K562 (cell line): ENCODE results near the gene SRF. TPM values are rescaled to one million over a fixed set of nuclear protein-coding genes. Genes with fewer than 3 reads are reported as not detected.

Experiments used
- CTBP1 ChIP-seq: fragments of 450-650 bp; IDR thresholded peaks from 2 replicates; pipeline ENCODE4 v1.6.1; 2016; ENCODE audit warnings: borderline replicate concordance
- ETV1 ChIP-seq: fragments of 450-650 bp; conservative IDR thresholded peaks from 2 replicates; pipeline ENCODE4 v1.6.1; 2016; ENCODE audit warnings: missing genetic modification characterization, control low read depth, low read depth, missing compliant biosample characterization
- JUN ChIP-seq, 2 experiments: sonication (generic) in 1 of 2; formaldehyde crosslinking in 1 of 2; IDR thresholded peaks; 2 replicates each; pipeline versions ENCODE4 v1.6.1 to v1.8.0; 2012 to 2022; ENCODE audit warnings: borderline replicate concordance in 2 of 2, mild to moderate bottlenecking in 2 of 2, improper control_type of control experiment in 1 of 2, low read depth in 1 of 2, low read length in 1 of 2, missing genetic modification reagents in 1 of 2
- RBBP5 ChIP-seq: fragments of 200-600 bp; sonication (generic); IDR thresholded peaks from 2 replicates; pipeline ENCODE4 v1.6.1; 2012; ENCODE audit warnings: borderline replicate concordance, mild to moderate bottlenecking, low read length, control low read depth, inconsistent platforms; ENCODE audit not compliant: insufficient read depth, poor library complexity, severe bottlenecking
- RBM15 ChIP-seq: fragments of 200-400 bp; formaldehyde crosslinking; IDR thresholded peaks from 2 replicates; pipeline ENCODE4 v1.6.1; 2018; ENCODE audit warnings: mild to moderate bottlenecking, low read length, moderate library complexity; ENCODE audit not compliant: insufficient read depth
- SAP30 ChIP-seq: fragments of 200-600 bp; sonication (generic); IDR thresholded peaks from 2 replicates; pipeline ENCODE4 v1.6.1; 2012; ENCODE audit warnings: borderline replicate concordance, low read depth, mild to moderate bottlenecking, moderate library complexity, low read length, control low read depth, inconsistent platforms; ENCODE audit not compliant: insufficient read depth, poor library complexity, severe bottlenecking
- SLC30A9 ChIP-seq: fragments of 250-450 bp; sonication (Bioruptor Pico); IDR thresholded peaks from 2 replicates; pipeline ENCODE4 v1.8.0; 2022; ENCODE audit warnings: mild to moderate bottlenecking, moderate library complexity
- SMAD1 ChIP-seq: fragments of 150-350 bp; IDR thresholded peaks from 2 replicates; pipeline ENCODE4 v1.6.1; 2014; ENCODE audit warnings: low read length, low read depth; ENCODE audit not compliant: partially characterized antibody
- polyA plus RNA-seq, 8 experiments: library from polyadenylated mRNA; depleted of rRNA in 4 of 8; stranded (reverse) in 5 of 8; unstranded in 3 of 8; fragments of >200 nt; fragmentation: Nextera tagmentation in 2 of 8; fragmentation: Illumina TruSeq in 1 of 8; extraction: Ambion mirVana in 2 of 8; extraction: Trizol in 1 of 8; gene quantifications; 2 replicates each; pipeline versions ENCODE4 v1.2.1 to v1.2.3, GENCODE V29; 2011 to 2014; ENCODE audit warnings: inconsistent platforms in 1 of 8, missing spikeins in 1 of 8
- total RNA-seq, 7 experiments: library from RNA; depleted of rRNA in 6 of 7; stranded (reverse); fragments of >200 nt in 6 of 7; fragmentation: Illumina TruSeq in 2 of 7; extraction: Trizol in 2 of 7; gene quantifications; 2 replicates each; pipeline versions ENCODE4 v1.2.1 to v1.2.3, GENCODE V29; 2011 to 2021; ENCODE audit warnings: low replicate concordance in 1 of 7
- TF ChIP-seq, protein P1 (sequence below): sonication (generic); formaldehyde crosslinking; IDR thresholded peaks from 2 replicates; pipeline ENCODE4 v1.8.0; 2023; ENCODE audit warnings: mild to moderate bottlenecking, missing genetic modification reagents
- TF ChIP-seq, protein P2 (sequence below): sonication (generic); formaldehyde crosslinking; IDR thresholded peaks from 2 replicates; pipeline ENCODE4 v1.8.1; 2023; ENCODE audit warnings: mild to moderate bottlenecking, missing genetic modification reagents
- TF ChIP-seq, protein P3 (sequence below), 2 experiments: fragments of 450-650 bp; IDR thresholded peaks; 2 replicates each; pipeline ENCODE4 v1.6.1; 2018; ENCODE audit warnings: mild to moderate bottlenecking in 2 of 2, low read depth in 1 of 2; ENCODE audit not compliant: partially characterized antibody in 2 of 2
- TF ChIP-seq, protein P4 (sequence below): IDR thresholded peaks from 2 replicates; pipeline ENCODE4 v1.6.1; 2012; ENCODE audit warnings: low read depth, low read length, improper control_type of control experiment, borderline replicate concordance

The SRF gene
- total and polyA plus RNA-seq, 9 of the 15 experiments (the other 6 are each of a cell fraction or from before 2014, with no cell fraction given), result 2.5 to 37.0 (median 24.6) TPM

DNA sequence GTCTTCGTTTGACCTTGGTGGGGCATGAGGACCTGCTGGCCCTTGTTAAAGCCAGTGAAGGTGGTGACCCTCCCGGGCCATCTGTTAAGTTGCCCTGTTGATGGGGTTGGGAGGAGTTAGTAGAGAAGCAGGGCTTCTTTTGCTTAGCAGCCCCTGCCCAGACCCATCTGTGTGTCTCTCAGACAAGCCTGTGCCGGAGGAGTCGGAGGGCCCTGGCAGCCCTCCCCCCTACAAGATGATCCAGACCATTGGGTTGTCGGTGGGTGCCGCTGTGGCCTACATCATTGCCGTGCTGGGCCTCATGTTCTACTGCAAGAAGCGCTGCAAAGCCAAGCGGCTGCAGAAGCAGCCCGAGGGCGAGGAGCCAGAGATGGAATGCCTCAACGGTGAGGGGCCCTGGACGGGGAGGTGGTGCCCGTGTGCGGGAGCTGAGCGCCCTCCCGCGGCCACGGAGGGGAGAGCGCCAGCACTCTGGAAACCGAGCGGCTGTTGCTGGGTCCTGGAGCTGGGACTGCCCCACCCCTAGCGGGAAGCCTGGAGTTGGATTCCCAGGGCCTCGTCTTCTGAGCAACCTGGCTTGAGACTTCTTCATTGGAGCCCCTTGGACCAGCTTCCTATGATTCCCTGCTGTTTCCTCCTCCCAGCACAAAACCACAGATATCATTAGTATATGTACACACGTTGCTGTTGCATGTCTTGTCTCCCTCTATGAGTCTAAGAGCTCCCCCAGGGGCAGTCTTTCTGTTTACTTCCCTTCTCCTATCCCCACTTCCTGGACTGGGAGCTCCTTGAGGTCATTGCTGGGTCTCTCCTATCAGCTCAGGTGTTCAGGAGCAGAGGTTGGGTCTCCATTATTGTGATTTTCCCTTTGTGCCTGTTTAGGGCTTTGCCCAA is 27.6 kb upstream of the SRF start (continued):
- TF ChIP-seq, protein P1, sequence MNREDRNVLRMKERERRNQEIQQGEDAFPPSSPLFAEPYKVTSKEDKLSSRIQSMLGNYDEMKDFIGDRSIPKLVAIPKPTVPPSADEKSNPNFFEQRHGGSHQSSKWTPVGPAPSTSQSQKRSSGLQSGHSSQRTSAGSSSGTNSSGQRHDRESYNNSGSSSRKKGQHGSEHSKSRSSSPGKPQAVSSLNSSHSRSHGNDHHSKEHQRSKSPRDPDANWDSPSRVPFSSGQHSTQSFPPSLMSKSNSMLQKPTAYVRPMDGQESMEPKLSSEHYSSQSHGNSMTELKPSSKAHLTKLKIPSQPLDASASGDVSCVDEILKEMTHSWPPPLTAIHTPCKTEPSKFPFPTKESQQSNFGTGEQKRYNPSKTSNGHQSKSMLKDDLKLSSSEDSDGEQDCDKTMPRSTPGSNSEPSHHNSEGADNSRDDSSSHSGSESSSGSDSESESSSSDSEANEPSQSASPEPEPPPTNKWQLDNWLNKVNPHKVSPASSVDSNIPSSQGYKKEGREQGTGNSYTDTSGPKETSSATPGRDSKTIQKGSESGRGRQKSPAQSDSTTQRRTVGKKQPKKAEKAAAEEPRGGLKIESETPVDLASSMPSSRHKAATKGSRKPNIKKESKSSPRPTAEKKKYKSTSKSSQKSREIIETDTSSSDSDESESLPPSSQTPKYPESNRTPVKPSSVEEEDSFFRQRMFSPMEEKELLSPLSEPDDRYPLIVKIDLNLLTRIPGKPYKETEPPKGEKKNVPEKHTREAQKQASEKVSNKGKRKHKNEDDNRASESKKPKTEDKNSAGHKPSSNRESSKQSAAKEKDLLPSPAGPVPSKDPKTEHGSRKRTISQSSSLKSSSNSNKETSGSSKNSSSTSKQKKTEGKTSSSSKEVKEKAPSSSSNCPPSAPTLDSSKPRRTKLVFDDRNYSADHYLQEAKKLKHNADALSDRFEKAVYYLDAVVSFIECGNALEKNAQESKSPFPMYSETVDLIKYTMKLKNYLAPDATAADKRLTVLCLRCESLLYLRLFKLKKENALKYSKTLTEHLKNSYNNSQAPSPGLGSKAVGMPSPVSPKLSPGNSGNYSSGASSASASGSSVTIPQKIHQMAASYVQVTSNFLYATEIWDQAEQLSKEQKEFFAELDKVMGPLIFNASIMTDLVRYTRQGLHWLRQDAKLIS (CRISPR knock-in tag), result 0 out of 2 replicates have a peak, but pooled peaks have one; percentile 39
- TF ChIP-seq SLC30A9 (CRISPR knock-in tag) (no peak), SAP30 (no peak), RBM15 (no peak), JUN (IDR thresholded peaks at IDR 0.05; ENCODE audit: borderline replicate concordance, low read depth, low read length) (peak; percentile 48; the same call in 1 of the 2 replicates), JUN (CRISPR knock-in tag; IDR thresholded peaks at IDR 0.05; ENCODE audit: borderline replicate concordance) (no peak), ETV1 (peak; percentile 78), SMAD1 (no peak), RBBP5 (no peak), CTBP1 (peak; percentile 88; the same call in 1 of the 2 replicates)
- TF ChIP-seq, protein P2, sequence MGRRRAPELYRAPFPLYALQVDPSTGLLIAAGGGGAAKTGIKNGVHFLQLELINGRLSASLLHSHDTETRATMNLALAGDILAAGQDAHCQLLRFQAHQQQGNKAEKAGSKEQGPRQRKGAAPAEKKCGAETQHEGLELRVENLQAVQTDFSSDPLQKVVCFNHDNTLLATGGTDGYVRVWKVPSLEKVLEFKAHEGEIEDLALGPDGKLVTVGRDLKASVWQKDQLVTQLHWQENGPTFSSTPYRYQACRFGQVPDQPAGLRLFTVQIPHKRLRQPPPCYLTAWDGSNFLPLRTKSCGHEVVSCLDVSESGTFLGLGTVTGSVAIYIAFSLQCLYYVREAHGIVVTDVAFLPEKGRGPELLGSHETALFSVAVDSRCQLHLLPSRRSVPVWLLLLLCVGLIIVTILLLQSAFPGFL, result 0 out of 2 replicates have a peak, but pooled peaks have one; percentile 78
- TF ChIP-seq, protein P3, sequence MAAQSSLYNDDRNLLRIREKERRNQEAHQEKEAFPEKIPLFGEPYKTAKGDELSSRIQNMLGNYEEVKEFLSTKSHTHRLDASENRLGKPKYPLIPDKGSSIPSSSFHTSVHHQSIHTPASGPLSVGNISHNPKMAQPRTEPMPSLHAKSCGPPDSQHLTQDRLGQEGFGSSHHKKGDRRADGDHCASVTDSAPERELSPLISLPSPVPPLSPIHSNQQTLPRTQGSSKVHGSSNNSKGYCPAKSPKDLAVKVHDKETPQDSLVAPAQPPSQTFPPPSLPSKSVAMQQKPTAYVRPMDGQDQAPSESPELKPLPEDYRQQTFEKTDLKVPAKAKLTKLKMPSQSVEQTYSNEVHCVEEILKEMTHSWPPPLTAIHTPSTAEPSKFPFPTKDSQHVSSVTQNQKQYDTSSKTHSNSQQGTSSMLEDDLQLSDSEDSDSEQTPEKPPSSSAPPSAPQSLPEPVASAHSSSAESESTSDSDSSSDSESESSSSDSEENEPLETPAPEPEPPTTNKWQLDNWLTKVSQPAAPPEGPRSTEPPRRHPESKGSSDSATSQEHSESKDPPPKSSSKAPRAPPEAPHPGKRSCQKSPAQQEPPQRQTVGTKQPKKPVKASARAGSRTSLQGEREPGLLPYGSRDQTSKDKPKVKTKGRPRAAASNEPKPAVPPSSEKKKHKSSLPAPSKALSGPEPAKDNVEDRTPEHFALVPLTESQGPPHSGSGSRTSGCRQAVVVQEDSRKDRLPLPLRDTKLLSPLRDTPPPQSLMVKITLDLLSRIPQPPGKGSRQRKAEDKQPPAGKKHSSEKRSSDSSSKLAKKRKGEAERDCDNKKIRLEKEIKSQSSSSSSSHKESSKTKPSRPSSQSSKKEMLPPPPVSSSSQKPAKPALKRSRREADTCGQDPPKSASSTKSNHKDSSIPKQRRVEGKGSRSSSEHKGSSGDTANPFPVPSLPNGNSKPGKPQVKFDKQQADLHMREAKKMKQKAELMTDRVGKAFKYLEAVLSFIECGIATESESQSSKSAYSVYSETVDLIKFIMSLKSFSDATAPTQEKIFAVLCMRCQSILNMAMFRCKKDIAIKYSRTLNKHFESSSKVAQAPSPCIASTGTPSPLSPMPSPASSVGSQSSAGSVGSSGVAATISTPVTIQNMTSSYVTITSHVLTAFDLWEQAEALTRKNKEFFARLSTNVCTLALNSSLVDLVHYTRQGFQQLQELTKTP (IDR thresholded peaks at IDR 0.05; ENCODE audit: low read depth in 1 of 2, partially characterized antibody in 2 of 2), result no peak
- TF ChIP-seq, protein P4, sequence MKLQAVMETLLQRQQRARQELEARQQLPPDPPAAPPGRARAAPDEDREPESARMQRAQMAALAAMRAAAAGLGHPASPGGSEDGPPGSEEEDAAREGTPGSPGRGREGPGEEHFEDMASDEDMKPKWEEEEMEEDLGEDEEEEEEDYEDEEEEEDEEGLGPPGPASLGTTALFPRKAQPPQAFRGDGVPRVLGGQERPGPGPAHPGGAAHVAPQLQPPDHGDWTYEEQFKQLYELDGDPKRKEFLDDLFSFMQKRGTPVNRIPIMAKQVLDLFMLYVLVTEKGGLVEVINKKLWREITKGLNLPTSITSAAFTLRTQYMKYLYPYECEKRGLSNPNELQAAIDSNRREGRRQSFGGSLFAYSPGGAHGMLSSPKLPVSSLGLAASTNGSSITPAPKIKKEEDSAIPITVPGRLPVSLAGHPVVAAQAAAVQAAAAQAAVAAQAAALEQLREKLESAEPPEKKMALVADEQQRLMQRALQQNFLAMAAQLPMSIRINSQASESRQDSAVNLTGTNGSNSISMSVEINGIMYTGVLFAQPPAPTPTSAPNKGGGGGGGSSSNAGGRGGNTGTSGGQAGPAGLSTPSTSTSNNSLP, result no peak
